SK-N-SH treated with all-trans-retinoic acid at 6 μM for 48 hours (cell line): Measurements from ENCODE around the gene CACNA2D3.

Source experiments
- ATAC-seq: fragments of 200-7000 bp; cut with Tn5 transposase; 3 replicates; pipeline ENCODE4 v1.9.1; 2020; ENCODE audit warnings: mild to moderate bottlenecking, moderate library complexity
- ARNTL ChIP-seq: fragments of 450-650 bp; formaldehyde crosslinking; IDR thresholded peaks from 2 replicates; pipeline ENCODE4 v1.5.0; 2020; ENCODE audit warnings: low read depth, mild to moderate bottlenecking, moderate library complexity, borderline replicate concordance
- BACH2 ChIP-seq: fragments of 250-450 bp; sonication (Bioruptor Pico); IDR thresholded peaks from 2 replicates; pipeline ENCODE4 v1.9.0; 2021; ENCODE audit warnings: mild to moderate bottlenecking, borderline replicate concordance
- CSDC2 ChIP-seq: fragments of 250-450 bp; sonication (Bioruptor Pico); IDR thresholded peaks from 2 replicates; pipeline ENCODE4 v1.5.0; 2020; ENCODE audit warnings: mild to moderate bottlenecking, moderate library complexity
- ESRRG ChIP-seq: fragments of 250-450 bp; sonication (Bioruptor Pico); IDR thresholded peaks from 2 replicates; pipeline ENCODE4 v1.6.1; 2021; ENCODE audit warnings: mild to moderate bottlenecking
- GLIS3 ChIP-seq: fragments of 250-450 bp; sonication (Bioruptor Pico); IDR thresholded peaks from 2 replicates; pipeline ENCODE4 v1.5.0; 2020; ENCODE audit warnings: mild to moderate bottlenecking, moderate library complexity
- ISL1 ChIP-seq: fragments of 250-450 bp; sonication (Bioruptor Pico); IDR thresholded peaks from 2 replicates; pipeline ENCODE4 v2.1.2; 2022; ENCODE audit warnings: mild to moderate bottlenecking, moderate library complexity
- OSR1 ChIP-seq: fragments of 250-450 bp; sonication (Bioruptor Pico); IDR thresholded peaks from 2 replicates; pipeline ENCODE4 v1.8.0; 2022; ENCODE audit warnings: moderate library complexity, mild to moderate bottlenecking, inconsistent platforms
- RARB ChIP-seq: fragments of 250-450 bp; sonication (Bioruptor Pico); IDR thresholded peaks from 2 replicates; pipeline ENCODE4 v1.8.0; 2021; ENCODE audit warnings: mild to moderate bottlenecking, moderate library complexity
- SNAI2 ChIP-seq: fragments of 250-450 bp; sonication (Bioruptor Pico); IDR thresholded peaks from 2 replicates; pipeline ENCODE4 v1.5.0; 2020; ENCODE audit warnings: mild to moderate bottlenecking, moderate library complexity
- TCF4 ChIP-seq: fragments of 250-450 bp; sonication (Bioruptor Pico); IDR thresholded peaks from 2 replicates; pipeline ENCODE4 v1.8.0; 2021; ENCODE audit warnings: mild to moderate bottlenecking, moderate library complexity, borderline replicate concordance
- TOX ChIP-seq: fragments of 250-450 bp; sonication (Bioruptor Pico); IDR thresholded peaks from 2 replicates; pipeline ENCODE4 v1.8.0; 2021; ENCODE audit warnings: mild to moderate bottlenecking, moderate library complexity, borderline replicate concordance
- ZC3H10 ChIP-seq: fragments of 250-450 bp; sonication (Bioruptor Pico); IDR thresholded peaks from 2 replicates; pipeline ENCODE4 v1.5.1; 2021; ENCODE audit warnings: mild to moderate bottlenecking, moderate library complexity
- ZFP3 ChIP-seq: fragments of 250-450 bp; sonication (Bioruptor Pico); IDR thresholded peaks from 2 replicates; pipeline ENCODE4 v1.5.0; 2020; ENCODE audit warnings: mild to moderate bottlenecking, moderate library complexity
- ZFP30 ChIP-seq: fragments of 450-650 bp; formaldehyde crosslinking; IDR thresholded peaks from 2 replicates; pipeline ENCODE4 v1.5.0; 2022; ENCODE audit warnings: mild to moderate bottlenecking, moderate library complexity
- ZNF565 ChIP-seq: fragments of 450-650 bp; formaldehyde crosslinking; conservative IDR thresholded peaks from 2 replicates; pipeline ENCODE4 v1.5.0; 2020; ENCODE audit warnings: low read depth, mild to moderate bottlenecking, moderate library complexity
- ZNF70 ChIP-seq: fragments of 450-650 bp; formaldehyde crosslinking; IDR thresholded peaks from 2 replicates; pipeline ENCODE4 v1.5.0; 2020; ENCODE audit warnings: mild to moderate bottlenecking, moderate library complexity
- ZNF8 ChIP-seq: fragments of 450-650 bp; formaldehyde crosslinking; IDR thresholded peaks from 2 replicates; pipeline ENCODE4 v1.5.0; 2020; ENCODE audit warnings: mild to moderate bottlenecking, moderate library complexity
- TF ChIP-seq, protein P1 (sequence below): fragments of 250-450 bp; sonication (Bioruptor Pico); IDR thresholded peaks from 2 replicates; pipeline ENCODE4 v1.8.0; 2021; ENCODE audit warnings: low read depth, mild to moderate bottlenecking, moderate library complexity, borderline replicate concordance
- TF ChIP-seq, protein P2 (sequence below): fragments of 250-450 bp; sonication (Bioruptor Pico); IDR thresholded peaks from 2 replicates; pipeline ENCODE4 v1.5.1; 2020; ENCODE audit warnings: low read depth, mild to moderate bottlenecking, moderate library complexity
- TF ChIP-seq, protein P3 (sequence below): fragments of 250-450 bp; sonication (Bioruptor Pico); IDR thresholded peaks from 2 replicates; pipeline ENCODE4 v1.8.0; 2020; ENCODE audit warnings: mild to moderate bottlenecking, moderate library complexity, borderline replicate concordance
- TF ChIP-seq, protein P4 (sequence below): fragments of 250-450 bp; sonication (Bioruptor Pico); IDR thresholded peaks from 2 replicates; pipeline ENCODE4 v1.5.1; 2021; ENCODE audit warnings: mild to moderate bottlenecking, moderate library complexity

Gene CACNA2D3

DNA sequence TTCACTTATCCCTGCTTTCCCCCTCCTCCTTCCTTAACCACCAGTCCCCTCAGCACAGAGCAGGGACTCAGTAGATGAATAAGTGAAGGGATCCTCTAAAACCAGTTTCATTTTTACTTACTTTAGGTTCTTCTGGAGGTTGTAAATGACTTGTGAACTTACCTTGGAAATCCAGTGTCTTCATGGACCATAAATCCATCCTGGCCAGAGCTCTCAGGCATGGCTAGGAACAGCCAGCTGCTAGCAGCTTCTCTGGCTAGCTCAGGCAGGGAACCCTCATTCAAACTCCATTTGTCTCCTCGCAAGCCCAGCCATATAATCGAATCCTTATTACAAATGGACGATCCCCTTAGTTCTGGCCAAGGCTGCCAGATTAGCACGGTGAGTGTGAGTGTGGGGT, 727.0 kb downstream of the CACNA2D3 start:
- no peak for ATAC-seq
- TF ChIP-seq ZNF565 (CRISPR knock-in tag), result no peak
- TF ChIP-seq, protein P1, sequence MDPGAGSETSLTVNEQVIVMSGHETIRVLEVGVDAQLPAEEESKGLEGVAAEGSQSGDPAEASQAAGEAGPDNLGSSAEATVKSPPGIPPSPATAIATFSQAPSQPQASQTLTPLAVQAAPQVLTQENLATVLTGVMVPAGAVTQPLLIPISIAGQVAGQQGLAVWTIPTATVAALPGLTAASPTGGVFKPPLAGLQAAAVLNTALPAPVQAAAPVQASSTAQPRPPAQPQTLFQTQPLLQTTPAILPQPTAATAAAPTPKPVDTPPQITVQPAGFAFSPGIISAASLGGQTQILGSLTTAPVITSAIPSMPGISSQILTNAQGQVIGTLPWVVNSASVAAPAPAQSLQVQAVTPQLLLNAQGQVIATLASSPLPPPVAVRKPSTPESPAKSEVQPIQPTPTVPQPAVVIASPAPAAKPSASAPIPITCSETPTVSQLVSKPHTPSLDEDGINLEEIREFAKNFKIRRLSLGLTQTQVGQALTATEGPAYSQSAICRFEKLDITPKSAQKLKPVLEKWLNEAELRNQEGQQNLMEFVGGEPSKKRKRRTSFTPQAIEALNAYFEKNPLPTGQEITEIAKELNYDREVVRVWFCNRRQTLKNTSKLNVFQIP (CRISPR knock-in tag), result no peak
- no peak for TF ChIP-seq TCF4 (CRISPR knock-in tag)
- TF ChIP-seq ZNF70 (CRISPR knock-in tag), result no peak
- no peak for TF ChIP-seq CSDC2
- no peak for TF ChIP-seq OSR1 (CRISPR knock-in tag)
- no peak for TF ChIP-seq SNAI2 (CRISPR knock-in tag)
- TF ChIP-seq ZFP3 (CRISPR knock-in tag), result no peak
- no peak for TF ChIP-seq ARNTL
- no peak for TF ChIP-seq BACH2 (CRISPR knock-in tag)
- TF ChIP-seq, all 23 proteins: peak for 0

DNA sequence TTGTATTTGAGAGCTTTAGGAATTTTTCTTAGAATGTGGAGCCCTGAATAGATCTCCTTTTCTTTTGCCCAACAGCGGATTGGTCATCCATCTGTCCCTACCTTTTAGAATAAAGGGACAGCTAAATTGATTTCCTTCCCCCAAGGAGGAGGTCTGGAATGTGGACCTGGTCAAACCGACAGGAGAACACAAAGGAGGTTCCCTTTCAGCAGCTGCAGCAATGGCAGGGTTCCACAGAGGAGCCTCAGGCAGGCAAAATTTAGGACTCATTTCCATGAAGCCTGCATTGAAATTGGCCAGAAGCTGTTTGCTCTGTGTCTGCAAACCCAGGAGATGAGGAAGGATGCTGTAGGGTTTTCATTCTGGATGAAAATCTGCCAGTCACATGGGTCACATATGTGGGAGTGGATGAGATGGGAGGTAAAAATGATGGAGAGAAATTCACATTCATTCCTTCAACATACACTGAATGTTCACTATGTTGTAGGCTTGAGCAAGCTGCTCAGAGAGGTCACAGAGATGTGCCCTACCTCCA, 728.2 kb downstream of the CACNA2D3 start:
- TF ChIP-seq CSDC2 (no peak), ZC3H10 (CRISPR knock-in tag) (no peak), OSR1 (CRISPR knock-in tag) (no peak)
- no peak for ATAC-seq

DNA sequence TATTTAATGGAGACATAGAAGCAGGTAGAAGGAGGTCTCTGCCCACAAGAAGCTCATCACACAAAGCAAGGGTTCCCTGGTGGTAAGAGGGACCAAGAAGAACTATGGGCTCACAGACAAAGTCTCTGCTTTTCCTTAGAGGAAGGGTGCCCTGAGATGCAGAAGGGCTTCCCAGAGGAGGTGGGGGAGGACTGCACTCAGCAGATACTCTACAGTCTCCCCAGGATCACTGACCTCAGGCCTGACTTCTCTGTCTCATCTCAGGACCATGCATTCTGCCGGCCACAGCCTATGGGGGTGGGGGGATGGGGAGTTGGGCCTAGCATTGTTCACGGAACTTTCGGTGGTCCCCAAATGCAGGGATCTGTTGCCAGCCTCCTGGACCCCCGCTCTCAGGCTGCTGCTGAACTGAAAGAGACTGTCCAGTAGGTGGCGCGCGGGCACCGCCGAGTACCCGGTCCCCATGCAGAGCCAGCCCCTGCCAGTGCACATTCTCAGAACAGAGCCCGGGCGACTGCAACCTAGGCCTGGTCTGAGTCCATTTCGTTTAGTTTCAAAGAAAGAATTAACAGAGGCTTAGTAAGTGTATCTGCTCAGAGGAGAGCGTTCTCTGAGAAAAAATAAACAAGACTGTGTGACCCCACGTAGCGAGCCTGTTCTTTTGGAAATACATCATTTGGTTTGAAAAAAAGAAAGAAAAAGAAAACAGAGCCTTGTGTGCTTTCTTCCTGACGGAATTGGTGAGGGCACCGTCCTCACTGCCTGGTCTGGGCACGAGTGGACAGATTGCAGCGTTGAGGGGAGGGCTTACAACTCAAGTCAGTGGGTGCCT, 731.4 kb downstream of the CACNA2D3 start:
- TF ChIP-seq ZFP30 (CRISPR knock-in tag) (no peak), ZNF8 (no peak), ISL1 (CRISPR knock-in tag) (no peak), OSR1 (CRISPR knock-in tag) (no peak), ESRRG (CRISPR knock-in tag) (no peak), BACH2 (CRISPR knock-in tag) (no peak), CSDC2 (no peak), ARNTL (no peak), SNAI2 (CRISPR knock-in tag) (no peak), ZFP3 (CRISPR knock-in tag) (no peak)
- TF ChIP-seq, protein P2, sequence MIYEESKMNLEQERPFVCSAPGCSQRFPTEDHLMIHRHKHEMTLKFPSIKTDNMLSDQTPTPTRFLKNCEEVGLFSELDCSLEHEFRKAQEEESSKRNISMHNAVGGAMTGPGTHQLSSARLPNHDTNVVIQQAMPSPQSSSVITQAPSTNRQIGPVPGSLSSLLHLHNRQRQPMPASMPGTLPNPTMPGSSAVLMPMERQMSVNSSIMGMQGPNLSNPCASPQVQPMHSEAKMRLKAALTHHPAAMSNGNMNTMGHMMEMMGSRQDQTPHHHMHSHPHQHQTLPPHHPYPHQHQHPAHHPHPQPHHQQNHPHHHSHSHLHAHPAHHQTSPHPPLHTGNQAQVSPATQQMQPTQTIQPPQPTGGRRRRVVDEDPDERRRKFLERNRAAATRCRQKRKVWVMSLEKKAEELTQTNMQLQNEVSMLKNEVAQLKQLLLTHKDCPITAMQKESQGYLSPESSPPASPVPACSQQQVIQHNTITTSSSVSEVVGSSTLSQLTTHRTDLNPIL, result no peak
- TF ChIP-seq, protein P3, sequence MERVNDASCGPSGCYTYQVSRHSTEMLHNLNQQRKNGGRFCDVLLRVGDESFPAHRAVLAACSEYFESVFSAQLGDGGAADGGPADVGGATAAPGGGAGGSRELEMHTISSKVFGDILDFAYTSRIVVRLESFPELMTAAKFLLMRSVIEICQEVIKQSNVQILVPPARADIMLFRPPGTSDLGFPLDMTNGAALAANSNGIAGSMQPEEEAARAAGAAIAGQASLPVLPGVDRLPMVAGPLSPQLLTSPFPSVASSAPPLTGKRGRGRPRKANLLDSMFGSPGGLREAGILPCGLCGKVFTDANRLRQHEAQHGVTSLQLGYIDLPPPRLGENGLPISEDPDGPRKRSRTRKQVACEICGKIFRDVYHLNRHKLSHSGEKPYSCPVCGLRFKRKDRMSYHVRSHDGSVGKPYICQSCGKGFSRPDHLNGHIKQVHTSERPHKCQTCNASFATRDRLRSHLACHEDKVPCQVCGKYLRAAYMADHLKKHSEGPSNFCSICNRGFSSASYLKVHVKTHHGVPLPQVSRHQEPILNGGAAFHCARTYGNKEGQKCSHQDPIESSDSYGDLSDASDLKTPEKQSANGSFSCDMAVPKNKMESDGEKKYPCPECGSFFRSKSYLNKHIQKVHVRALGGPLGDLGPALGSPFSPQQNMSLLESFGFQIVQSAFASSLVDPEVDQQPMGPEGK, result no peak
- ATAC-seq, result peak; percentile 98

DNA sequence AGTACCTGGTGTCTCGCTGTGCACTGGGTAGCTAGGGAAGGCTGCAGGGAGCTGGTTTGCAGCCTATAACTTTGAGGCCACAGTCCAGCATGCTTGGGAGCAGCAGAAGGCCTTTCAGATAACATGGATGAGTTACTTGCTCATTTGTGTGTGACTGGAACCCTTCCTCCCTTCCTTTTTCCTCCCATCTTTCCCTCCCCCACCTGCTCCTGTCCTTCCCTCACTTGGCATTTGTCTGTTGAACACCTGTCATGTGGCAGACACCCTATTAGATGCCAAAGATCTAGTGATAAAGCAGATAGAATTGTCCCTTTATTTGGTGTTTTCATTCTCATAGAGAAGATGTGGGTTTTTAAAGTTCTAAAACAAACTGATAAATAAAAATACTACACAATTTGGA, 733.9 kb downstream of the CACNA2D3 start:
- ATAC-seq, result no peak
- no peak for TF ChIP-seq TOX
- TF ChIP-seq RARB (CRISPR knock-in tag), result no peak
- TF ChIP-seq, protein P4, sequence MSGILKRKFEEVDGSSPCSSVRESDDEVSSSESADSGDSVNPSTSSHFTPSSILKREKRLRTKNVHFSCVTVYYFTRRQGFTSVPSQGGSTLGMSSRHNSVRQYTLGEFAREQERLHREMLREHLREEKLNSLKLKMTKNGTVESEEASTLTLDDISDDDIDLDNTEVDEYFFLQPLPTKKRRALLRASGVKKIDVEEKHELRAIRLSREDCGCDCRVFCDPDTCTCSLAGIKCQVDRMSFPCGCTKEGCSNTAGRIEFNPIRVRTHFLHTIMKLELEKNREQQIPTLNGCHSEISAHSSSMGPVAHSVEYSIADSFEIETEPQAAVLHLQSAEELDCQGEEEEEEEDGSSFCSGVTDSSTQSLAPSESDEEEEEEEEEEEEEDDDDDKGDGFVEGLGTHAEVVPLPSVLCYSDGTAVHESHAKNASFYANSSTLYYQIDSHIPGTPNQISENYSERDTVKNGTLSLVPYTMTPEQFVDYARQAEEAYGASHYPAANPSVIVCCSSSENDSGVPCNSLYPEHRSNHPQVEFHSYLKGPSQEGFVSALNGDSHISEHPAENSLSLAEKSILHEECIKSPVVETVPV (CRISPR knock-in tag), result no peak
- TF ChIP-seq, protein P3, result no peak
- TF ChIP-seq ZFP3 (CRISPR knock-in tag), result no peak
- TF ChIP-seq SNAI2 (CRISPR knock-in tag), result no peak
- TF ChIP-seq GLIS3 (CRISPR knock-in tag), result no peak
- no peak for TF ChIP-seq ZNF8
- TF ChIP-seq ARNTL, result no peak
- no peak for TF ChIP-seq ISL1 (CRISPR knock-in tag)
- no peak for TF ChIP-seq CSDC2
- TF ChIP-seq BACH2 (CRISPR knock-in tag), result no peak
- TF ChIP-seq ZC3H10 (CRISPR knock-in tag), result no peak
- no peak for TF ChIP-seq ESRRG (CRISPR knock-in tag)
- TF ChIP-seq, protein P2, result no peak
- TF ChIP-seq ZNF70 (CRISPR knock-in tag), result no peak
- no peak for TF ChIP-seq OSR1 (CRISPR knock-in tag)
- TF ChIP-seq ZFP30 (CRISPR knock-in tag), result no peak
